Activated naive CD8-positive, alpha-beta T cell treated with anti-CD3 and anti-CD28 coated beads, Interleukin-2, amount 50 U/mL, for 24 hours (primary cell): ENCODE results near the gene BPNT1.
A peak's percentile ranks its signal among the peaks of the same experiment; 100 is the strongest.
"Not testable (repeated sequence)": the region's sequence is repeated elsewhere in the genome, so short reads cannot be mapped to it uniquely, and the experiment has no call there.

ENCODE experiments used
- ATAC-seq: fragments of 150-1000 bp; cut with Tn5 transposase; one replicate; pipeline ENCODE4 v1.10.0; 2021
- DNase-seq: peaks from one replicate; pipeline ENCODE4 v3.0.0; 2021
- H3K27ac Mint-ChIP-seq: one replicate; pipeline ENCODE4 v1.8.0; 2021; ENCODE audit warnings: mild to moderate bottlenecking, mixed read lengths
- H3K27me3 Mint-ChIP-seq: one replicate; pipeline ENCODE4 v1.8.0; 2021; ENCODE audit warnings: mixed read lengths
- H3K36me3 Mint-ChIP-seq: one replicate; pipeline ENCODE4 v1.8.0; 2021; ENCODE audit warnings: low read depth, mixed read lengths
- H3K4me1 Mint-ChIP-seq: one replicate; pipeline ENCODE4 v1.8.0; 2021; ENCODE audit warnings: mixed read lengths
- H3K4me3 Mint-ChIP-seq: one replicate; pipeline ENCODE4 v1.8.0; 2021; ENCODE audit warnings: mild to moderate bottlenecking, moderate library complexity, mixed read lengths
- H3K9me3 Mint-ChIP-seq: one replicate; pipeline ENCODE4 v1.8.0; 2021; ENCODE audit warnings: mixed read lengths

Gene BPNT1, protein sequence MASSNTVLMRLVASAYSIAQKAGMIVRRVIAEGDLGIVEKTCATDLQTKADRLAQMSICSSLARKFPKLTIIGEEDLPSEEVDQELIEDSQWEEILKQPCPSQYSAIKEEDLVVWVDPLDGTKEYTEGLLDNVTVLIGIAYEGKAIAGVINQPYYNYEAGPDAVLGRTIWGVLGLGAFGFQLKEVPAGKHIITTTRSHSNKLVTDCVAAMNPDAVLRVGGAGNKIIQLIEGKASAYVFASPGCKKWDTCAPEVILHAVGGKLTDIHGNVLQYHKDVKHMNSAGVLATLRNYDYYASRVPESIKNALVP

DNA sequence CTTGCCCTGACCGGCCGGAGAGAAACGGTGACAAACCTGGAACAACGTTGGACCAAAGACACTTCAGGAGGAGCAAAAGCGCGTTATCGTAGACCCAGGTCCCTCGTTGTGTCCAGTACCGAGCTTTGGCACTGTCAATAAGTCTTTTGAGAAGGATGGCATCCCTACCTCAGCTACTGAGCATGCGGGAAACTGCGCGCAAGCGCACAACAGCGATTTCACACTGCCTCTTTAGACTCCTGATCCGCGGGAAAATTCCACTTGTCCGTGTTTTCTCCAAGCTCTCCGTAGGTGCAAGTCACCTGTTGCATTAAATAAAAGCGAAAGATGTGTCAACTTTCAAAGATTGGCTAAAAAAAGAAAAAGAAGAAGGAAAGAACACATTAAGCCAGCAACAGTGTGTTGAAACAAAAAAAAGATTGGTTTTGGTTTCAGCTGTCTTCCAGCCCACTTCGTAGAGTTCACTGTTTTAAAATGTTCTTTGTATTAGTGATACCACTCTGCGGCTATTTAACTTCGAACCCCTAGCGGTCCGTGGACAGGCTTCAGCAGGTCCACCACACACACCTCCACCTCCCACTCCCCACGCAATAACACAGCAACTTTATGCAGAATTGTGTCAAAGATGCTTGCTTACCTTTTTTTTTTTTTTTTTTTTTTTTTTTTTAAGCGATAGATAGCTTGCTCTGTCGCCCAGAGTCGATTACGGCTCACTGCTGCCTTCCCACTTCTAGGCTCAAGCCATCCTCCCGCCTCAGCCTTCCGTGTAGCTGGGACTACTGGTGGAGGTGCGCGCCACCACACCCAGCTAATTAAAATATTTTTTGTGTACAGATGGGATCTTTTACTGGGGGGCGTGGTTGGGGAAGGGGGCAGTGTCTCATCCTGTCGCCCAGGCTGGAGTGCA is at the start of gene BPNT1:
Gene BPNT1, minus strand, starts transcription at position 139 of the 907 bp plus-strand sequence. CDS start 9,942 bp downstream, outside the sequence.
- Mint-ChIP-seq H3K27me3 (peaks cover 4% of the 10 kb centered on the region), H3K4me3 (peak within 1 kb of the TSS; percentile 98), H3K4me1 (peaks cover 18% of the 10 kb centered on the region), H3K9me3 (no peaks in the 10 kb centered on the region), H3K36me3 (peaks cover 4% of the 10 kb centered on the region), H3K27ac (peak within 1 kb of the TSS; percentile 90)
- ATAC-seq (peak; percentile 82), DNase-seq (peak; percentile 98)

GRCh38 chr1:220137019-220137786 is 47.6 kb upstream of the BPNT1 start:
- Mint-ChIP-seq H3K27ac (peak overlapping the region; percentile 78), H3K4me1 (peaks cover 11% of the 10 kb centered on the region), H3K36me3 (peaks cover 54% of the 10 kb centered on the region), H3K9me3 (no peaks in the 10 kb centered on the region), H3K4me3 (no peak overlapping the region), H3K27me3 (no peaks in the 10 kb centered on the region)
- DNase-seq = no peak
- no peak for ATAC-seq

GRCh38 chr1:220135755-220136154 is 46.2 kb upstream of the BPNT1 start:
- peaks cover 11% of the 10 kb centered on the region for H3K4me1 Mint-ChIP-seq
- no peak overlapping the region for H3K4me3 Mint-ChIP-seq
- ATAC-seq (no peak), DNase-seq (no peak)
- H3K27me3 Mint-ChIP-seq = no peaks in the 10 kb centered on the region
- peaks cover 52% of the 10 kb centered on the region for H3K36me3 Mint-ChIP-seq
- no peaks in the 10 kb centered on the region for H3K9me3 Mint-ChIP-seq
- peak overlapping the region; percentile 79 for H3K27ac Mint-ChIP-seq

DNA sequence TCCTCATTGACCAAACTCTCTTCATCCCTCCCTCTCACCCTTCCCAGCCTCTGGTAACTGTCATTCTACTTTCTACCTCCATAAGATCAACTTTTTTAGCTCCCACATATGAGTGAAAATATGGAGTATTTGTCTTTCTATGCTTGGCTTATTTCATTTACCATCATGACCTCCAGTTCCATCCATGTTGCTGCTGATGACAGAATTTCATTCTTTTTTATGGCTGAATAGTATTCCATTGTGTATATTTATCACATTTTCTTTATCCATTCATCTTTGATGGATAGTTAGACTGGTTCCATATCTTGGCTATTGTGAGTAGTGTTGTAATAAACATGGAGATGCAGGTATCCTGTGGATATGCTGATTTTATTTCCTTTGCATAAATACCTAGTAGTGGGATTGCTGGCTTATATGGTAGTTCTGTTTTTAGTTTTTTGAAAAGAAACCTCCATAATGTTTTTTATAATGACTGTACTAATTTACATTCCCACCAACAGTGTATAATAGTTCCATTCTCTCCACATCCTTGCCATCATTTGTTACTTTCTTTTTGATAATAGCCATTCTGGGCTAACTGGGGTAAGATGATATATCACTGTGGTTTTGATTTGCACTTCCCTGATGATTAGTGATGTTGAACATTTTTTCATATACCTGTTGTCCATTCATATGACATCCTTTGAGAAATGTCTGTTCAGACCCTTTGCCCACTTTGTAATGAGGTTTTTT is 40.1 kb upstream of the BPNT1 start:
- H3K36me3 Mint-ChIP-seq = peaks cover 45% of the 10 kb centered on the region
- no peaks in the 10 kb centered on the region for H3K27me3 Mint-ChIP-seq
- ATAC-seq = no peak
- H3K4me3 Mint-ChIP-seq = no peak overlapping the region
- H3K27ac Mint-ChIP-seq = no peak overlapping the region
- peaks cover 7% of the 10 kb centered on the region for H3K4me1 Mint-ChIP-seq
- peaks cover 5% of the 10 kb centered on the region for H3K9me3 Mint-ChIP-seq
- no peak for DNase-seq

GRCh38 chr1:220127076-220127475 is 37.5 kb upstream of the BPNT1 start:
- DNase-seq (no peak), ATAC-seq (no peak)
- Mint-ChIP-seq H3K27ac (no peak overlapping the region), H3K4me1 (peaks cover 12% of the 10 kb centered on the region), H3K4me3 (no peak overlapping the region), H3K27me3 (no peaks in the 10 kb centered on the region), H3K9me3 (peaks cover 5% of the 10 kb centered on the region), H3K36me3 (peaks cover 38% of the 10 kb centered on the region)

- Mint-ChIP-seq H3K27ac (peak overlapping the region; percentile 71), H3K4me3 (no peak overlapping the region), H3K36me3 (peaks cover 27% of the 10 kb centered on the region), H3K4me1 (peaks cover 10% of the 10 kb centered on the region), H3K9me3 (peaks cover 3% of the 10 kb centered on the region), H3K27me3 (no peaks in the 10 kb centered on the region)
- no peak for ATAC-seq
- DNase-seq = no peak
Observed at GRCh38 chr1:220124542-220124941, 35.0 kb upstream of the BPNT1 start.

GRCh38 chr1:220123889-220124288 is 34.3 kb upstream of the BPNT1 start:
- Mint-ChIP-seq H3K27me3 (no peaks in the 10 kb centered on the region), H3K27ac (peak overlapping the region; percentile 71), H3K9me3 (no peaks in the 10 kb centered on the region), H3K36me3 (peaks cover 24% of the 10 kb centered on the region), H3K4me3 (no peak overlapping the region), H3K4me1 (peaks cover 10% of the 10 kb centered on the region)
- ATAC-seq (no peak), DNase-seq (peak; percentile 10)

- DNase-seq = no peak
- H3K36me3 Mint-ChIP-seq = peaks cover 20% of the 10 kb centered on the region
- H3K4me1 Mint-ChIP-seq = peaks cover 12% of the 10 kb centered on the region
- no peak for ATAC-seq
- no peak overlapping the region for H3K27ac Mint-ChIP-seq
- H3K4me3 Mint-ChIP-seq = no peak overlapping the region
- no peaks in the 10 kb centered on the region for H3K27me3 Mint-ChIP-seq
- no peaks in the 10 kb centered on the region for H3K9me3 Mint-ChIP-seq
Observed at GRCh38 chr1:220123066-220123465, 33.5 kb upstream of the BPNT1 start.

DNA sequence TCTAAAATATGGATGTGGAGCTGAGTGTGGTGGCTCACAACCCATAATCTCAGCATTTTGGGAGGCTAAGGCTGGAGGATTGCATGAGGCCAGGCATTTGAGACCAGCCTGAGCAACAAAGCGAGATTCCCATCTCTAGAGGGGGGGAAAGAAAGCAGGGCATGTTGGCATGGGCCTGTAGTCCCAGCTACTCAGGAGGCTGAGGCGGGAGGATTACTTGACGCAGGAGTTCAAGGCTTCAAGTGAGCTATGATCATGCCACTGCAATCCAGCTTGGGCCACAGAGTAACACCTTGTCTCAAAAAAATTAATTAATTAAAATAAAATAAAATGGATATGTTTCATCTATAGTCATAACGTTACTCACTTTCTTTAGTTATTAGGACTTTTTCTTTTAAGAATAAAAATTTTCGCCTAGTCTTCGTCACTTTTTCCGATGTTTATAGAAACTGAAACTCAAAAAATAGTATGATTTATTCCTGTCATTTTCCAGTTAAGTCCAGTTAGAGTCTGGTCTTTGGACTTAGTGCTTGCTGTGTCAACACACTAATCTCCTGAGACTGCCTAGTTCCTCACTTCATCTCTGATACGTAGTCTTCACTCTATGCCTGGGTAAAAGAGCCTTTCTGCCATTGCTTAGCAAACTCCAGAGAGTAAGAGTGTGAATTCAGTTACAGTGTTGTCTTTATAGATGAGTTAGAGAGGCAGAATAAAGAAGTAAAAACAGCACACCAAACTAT is 32.4 kb upstream of the BPNT1 start:
- H3K4me3 Mint-ChIP-seq = no peak overlapping the region
- H3K27ac Mint-ChIP-seq = peak overlapping the region; percentile 36
- peaks cover 17% of the 10 kb centered on the region for H3K36me3 Mint-ChIP-seq

GRCh38 chr1:220119043-220119512 is 29.5 kb upstream of the BPNT1 start:
- no peak for ATAC-seq
- no peaks in the 10 kb centered on the region for H3K9me3 Mint-ChIP-seq
- no peak overlapping the region for H3K4me3 Mint-ChIP-seq
- H3K36me3 Mint-ChIP-seq = peaks cover 21% of the 10 kb centered on the region
- DNase-seq = no peak
- H3K27ac Mint-ChIP-seq = no peak overlapping the region
- H3K4me1 Mint-ChIP-seq = peaks cover 10% of the 10 kb centered on the region
- no peaks in the 10 kb centered on the region for H3K27me3 Mint-ChIP-seq

More for the DNA sequence above, 32.4 kb upstream of the BPNT1 start:
- ATAC-seq = no peak
- Mint-ChIP-seq H3K4me1 (peaks cover 12% of the 10 kb centered on the region), H3K27me3 (no peaks in the 10 kb centered on the region), H3K9me3 (no peaks in the 10 kb centered on the region)
- no peak for DNase-seq

- no peak overlapping the region for H3K4me3 Mint-ChIP-seq
Observed at GRCh38 chr1:220113136-220113695, 23.6 kb upstream of the BPNT1 start.

GRCh38 chr1:220112600-220112999 is 23.0 kb upstream of the BPNT1 start:
- not testable (repeated sequence) for ATAC-seq, H3K27me3 Mint-ChIP-seq, DNase-seq, H3K9me3 Mint-ChIP-seq, H3K27ac Mint-ChIP-seq, H3K4me3 Mint-ChIP-seq, H3K4me1 Mint-ChIP-seq
- H3K36me3 Mint-ChIP-seq = peaks cover 36% of the 10 kb centered on the region

More at GRCh38 chr1:220113136-220113695, 23.6 kb upstream of the BPNT1 start:
- Mint-ChIP-seq H3K9me3 (no peaks in the 10 kb centered on the region), H3K27me3 (no peaks in the 10 kb centered on the region), H3K27ac (no peak overlapping the region), H3K36me3 (peaks cover 34% of the 10 kb centered on the region), H3K4me1 (peaks cover 3% of the 10 kb centered on the region)
- no peak for DNase-seq
- peak; percentile 61 for ATAC-seq

DNA sequence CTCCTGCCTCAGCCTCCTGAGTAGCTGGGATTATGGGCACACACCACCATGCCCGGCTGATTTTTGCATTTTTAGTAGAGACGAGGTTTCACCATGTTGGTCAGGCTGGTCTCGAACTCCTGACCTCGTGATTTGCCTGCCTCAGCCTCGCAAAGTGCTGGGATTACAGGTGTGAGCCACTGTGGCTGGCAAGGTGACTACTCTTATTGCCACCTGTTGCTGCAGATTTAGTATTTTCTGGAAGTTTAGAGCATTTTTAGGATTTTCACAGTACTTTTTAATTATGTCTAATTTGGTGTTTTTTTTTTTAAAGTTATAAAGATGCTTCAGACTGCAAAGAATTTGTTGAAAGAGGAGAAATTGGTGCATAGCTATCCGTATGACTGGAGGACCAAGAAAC is 20.9 kb upstream of the BPNT1 start:
- not testable (repeated sequence) for ATAC-seq, H3K4me1 Mint-ChIP-seq, H3K4me3 Mint-ChIP-seq, H3K27me3 Mint-ChIP-seq, H3K9me3 Mint-ChIP-seq, DNase-seq, H3K27ac Mint-ChIP-seq
- peaks cover 39% of the 10 kb centered on the region for H3K36me3 Mint-ChIP-seq
